Esophagus squamous epithelium (tissue), 4 donors: ENCODE data around the gene PLD4.

Source experiments
- POLR2A ChIP-seq, 4 donors: fragments of 450-650 bp; IDR thresholded peaks; one replicate each; pipeline ENCODE4 v1.6.1; 2017; ENCODE audit warnings: antibody characterized with exemption in 4 of 4, mild to moderate bottlenecking in 4 of 4, moderate library complexity in 3 of 4
- TF ChIP-seq, protein P1 (sequence below), 6 experiments: fragments of 450-650 bp in 4 of 6; fragments of 200-600 bp in 2 of 6; sonication (generic) in 2 of 6; IDR thresholded peaks; one replicate each; pipeline ENCODE4 v1.5.1; 2016 to 2019; ENCODE audit warnings: antibody characterized with exemption in 6 of 6, mild to moderate bottlenecking in 4 of 6, moderate library complexity in 4 of 6

DNA sequence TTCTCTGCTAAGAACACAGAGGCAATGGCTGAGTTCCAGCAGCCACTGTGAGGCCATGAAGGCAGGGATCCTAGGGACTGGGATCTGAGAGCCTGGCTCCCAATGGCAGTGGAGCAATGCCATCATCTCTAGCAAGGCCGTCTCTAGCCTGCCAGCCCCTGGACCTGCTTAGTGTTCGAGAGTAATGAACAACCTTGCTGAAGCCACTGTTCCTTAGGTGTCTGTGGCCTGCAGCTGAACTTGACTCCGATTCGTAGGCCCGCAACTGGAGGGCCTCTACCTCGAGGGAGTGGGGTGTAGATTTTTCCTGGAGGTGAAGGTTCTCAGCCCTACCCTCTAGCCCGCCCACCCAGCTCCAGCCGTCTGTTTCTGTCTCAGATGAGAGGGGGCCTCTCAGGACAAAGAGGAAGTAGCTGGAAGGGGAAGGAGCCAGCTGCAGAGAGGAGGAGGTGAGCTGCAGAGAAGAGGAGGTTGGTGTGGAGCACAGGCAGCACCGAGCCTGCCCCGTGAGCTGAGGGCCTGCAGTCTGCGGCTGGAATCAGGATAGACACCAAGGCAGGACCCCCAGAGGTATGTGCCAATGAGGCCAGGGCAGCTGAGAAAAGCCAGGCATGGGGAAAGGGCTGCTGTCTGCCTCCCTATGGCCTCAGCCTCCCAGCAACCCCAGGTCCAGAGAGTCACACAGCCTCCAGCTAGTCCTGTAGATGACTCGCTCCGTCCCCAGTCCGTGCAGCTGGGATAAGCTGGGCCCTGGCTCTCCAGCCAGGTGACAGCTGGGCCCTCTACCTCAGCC is at the start of gene PLD4:
- no peak for TF ChIP-seq POLR2A (IDR thresholded peaks at IDR 0.05)
- TF ChIP-seq, protein P1, sequence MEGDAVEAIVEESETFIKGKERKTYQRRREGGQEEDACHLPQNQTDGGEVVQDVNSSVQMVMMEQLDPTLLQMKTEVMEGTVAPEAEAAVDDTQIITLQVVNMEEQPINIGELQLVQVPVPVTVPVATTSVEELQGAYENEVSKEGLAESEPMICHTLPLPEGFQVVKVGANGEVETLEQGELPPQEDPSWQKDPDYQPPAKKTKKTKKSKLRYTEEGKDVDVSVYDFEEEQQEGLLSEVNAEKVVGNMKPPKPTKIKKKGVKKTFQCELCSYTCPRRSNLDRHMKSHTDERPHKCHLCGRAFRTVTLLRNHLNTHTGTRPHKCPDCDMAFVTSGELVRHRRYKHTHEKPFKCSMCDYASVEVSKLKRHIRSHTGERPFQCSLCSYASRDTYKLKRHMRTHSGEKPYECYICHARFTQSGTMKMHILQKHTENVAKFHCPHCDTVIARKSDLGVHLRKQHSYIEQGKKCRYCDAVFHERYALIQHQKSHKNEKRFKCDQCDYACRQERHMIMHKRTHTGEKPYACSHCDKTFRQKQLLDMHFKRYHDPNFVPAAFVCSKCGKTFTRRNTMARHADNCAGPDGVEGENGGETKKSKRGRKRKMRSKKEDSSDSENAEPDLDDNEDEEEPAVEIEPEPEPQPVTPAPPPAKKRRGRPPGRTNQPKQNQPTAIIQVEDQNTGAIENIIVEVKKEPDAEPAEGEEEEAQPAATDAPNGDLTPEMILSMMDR (IDR thresholded peaks at IDR 0.05): no peak
